Esophagus muscularis mucosa (tissue), 4 donors: ENCODE results near the gene DAZAP1. TPM values are rescaled to one million over a fixed set of nuclear protein-coding genes. Genes with fewer than 3 reads are reported as not detected.

Experiments
- DNase-seq: peaks from one replicate; pipeline ENCODE4 v3.0.0-alpha.2; 2017; ENCODE audit errors: extremely low spot score
- H3K27ac ChIP-seq, 4 donors: fragments of 200-600 bp; sonication (generic); replicated peaks in 1 of 4; 1 replicate in 3 of 4; 2 replicates in 1 of 4; pipeline ENCODE4 v1.5.1; 2016 to 2019; ENCODE audit warnings: mild to moderate bottlenecking in 1 of 4
- H3K27me3 ChIP-seq, 4 donors: fragments of 200-600 bp; sonication (generic); one replicate each; pipeline versions ENCODE4 v1.5.1 to v1.6.0; 2016 to 2019
- H3K36me3 ChIP-seq, 4 donors: fragments of 200-600 bp; sonication (generic); one replicate each; pipeline ENCODE4 v1.5.1; 2016 to 2019
- H3K4me1 ChIP-seq, 4 donors: fragments of 200-600 bp; sonication (generic); one replicate each; pipeline ENCODE4 v1.5.1; 2016 to 2019
- H3K4me3 ChIP-seq, 4 donors: fragments of 200-600 bp; sonication (generic); 1 replicate in 2 of 4; 2 replicates in 2 of 4; pipeline ENCODE4 v1.5.1; 2016 to 2019; ENCODE audit warnings: mild to moderate bottlenecking in 4 of 4, moderate library complexity in 1 of 4
- H3K9me3 ChIP-seq, 4 donors: fragments of 200-600 bp; sonication (generic); 1 replicate in 3 of 4; 2 replicates in 1 of 4; pipeline ENCODE4 v1.5.1; 2016 to 2019
- EP300 ChIP-seq: sonication (generic); formaldehyde crosslinking; IDR thresholded peaks from one replicate; pipeline ENCODE4 v1.6.1; 2017; ENCODE audit warnings: antibody characterized with exemption
- POLR2A ChIP-seq: fragments of 450-650 bp; IDR thresholded peaks from one replicate; pipeline ENCODE4 v1.6.1; 2017; ENCODE audit warnings: antibody characterized with exemption, moderate library complexity, mild to moderate bottlenecking, low read depth
- POLR2AphosphoS5 ChIP-seq, 2 donors: sonication (generic); formaldehyde crosslinking; IDR thresholded peaks; one replicate each; pipeline ENCODE4 v1.6.1; 2017; ENCODE audit warnings: antibody characterized with exemption in 2 of 2
- WGBS: methylation state at CpG from one replicate; pipeline ENCODE4 v1.1.5; 2018; 5-methylcytosine and 5-hydroxymethylcytosine counted together
- intact Hi-C: fragments of 100-400 bp; cut with DNase I; formaldehyde crosslinking; loops from one replicate; pipeline ENCODE4 v1.15.1; 2023
- total RNA-seq, 4 donors: library from RNA; depleted of rRNA; stranded (reverse); fragments of >200 nt; gene quantifications; one replicate each; pipeline versions ENCODE4 v1.1.0 to v1.2.1, GENCODE V29; 2016
- TF ChIP-seq, protein P1 (sequence below), 3 experiments: fragments of 200-600 bp in 2 of 3; fragments of 450-650 bp in 1 of 3; sonication (generic) in 2 of 3; IDR thresholded peaks; one replicate each; pipeline ENCODE4 v1.5.1; 2017 to 2019; ENCODE audit warnings: antibody characterized with exemption in 3 of 3, mild to moderate bottlenecking in 2 of 3, moderate library complexity in 1 of 3

DAZAP1 gene
- total RNA-seq, 4 donors from 2014 or later: 44.9 to 79.4 (median 52.9) TPM

DNA sequence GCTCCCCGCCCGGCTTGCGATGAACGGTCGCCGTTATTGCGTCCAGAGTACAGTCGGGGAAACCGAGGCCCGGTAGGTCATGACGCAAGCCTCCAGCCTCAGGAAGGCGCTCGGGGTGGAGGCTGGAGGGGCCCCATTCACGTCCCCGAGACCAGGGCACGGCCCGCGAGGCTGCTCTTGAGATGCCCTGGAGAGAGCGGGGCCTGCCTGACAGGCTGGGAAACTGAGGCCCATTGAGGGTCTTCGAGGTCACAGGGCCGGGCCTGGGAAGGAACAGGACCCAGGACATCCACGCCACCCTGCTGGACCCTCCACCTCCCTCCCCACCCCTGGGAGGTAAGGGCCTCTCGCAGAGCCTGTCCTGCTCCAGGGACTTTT lies 23.3 kb upstream of the DAZAP1 start:
- DNase-seq: no peak
- intact Hi-C loops: no loop called here
- Histone ChIP-seq H3K9me3 (no peaks in the 10 kb centered on the region), H3K27me3 (no peaks in the 10 kb centered on the region), H3K4me3 (peak overlapping the region; percentile 72 to 99 (median 90)), H3K36me3 (peaks cover 12 to 32% (median 15%) of the 10 kb centered on the region in 4 donors), H3K4me1 (peaks cover 44 to 62% (median 49%) of the 10 kb centered on the region in 4 donors), H3K27ac (peak overlapping the region; percentile 87 to 95 (median 93))
- 0% methylated on average over 4 of the region's 23 CpGs for WGBS
- TF ChIP-seq POLR2AphosphoS5 (IDR thresholded peaks at IDR 0.05): no peak
- TF ChIP-seq POLR2A: no peak
- TF ChIP-seq, protein P1, sequence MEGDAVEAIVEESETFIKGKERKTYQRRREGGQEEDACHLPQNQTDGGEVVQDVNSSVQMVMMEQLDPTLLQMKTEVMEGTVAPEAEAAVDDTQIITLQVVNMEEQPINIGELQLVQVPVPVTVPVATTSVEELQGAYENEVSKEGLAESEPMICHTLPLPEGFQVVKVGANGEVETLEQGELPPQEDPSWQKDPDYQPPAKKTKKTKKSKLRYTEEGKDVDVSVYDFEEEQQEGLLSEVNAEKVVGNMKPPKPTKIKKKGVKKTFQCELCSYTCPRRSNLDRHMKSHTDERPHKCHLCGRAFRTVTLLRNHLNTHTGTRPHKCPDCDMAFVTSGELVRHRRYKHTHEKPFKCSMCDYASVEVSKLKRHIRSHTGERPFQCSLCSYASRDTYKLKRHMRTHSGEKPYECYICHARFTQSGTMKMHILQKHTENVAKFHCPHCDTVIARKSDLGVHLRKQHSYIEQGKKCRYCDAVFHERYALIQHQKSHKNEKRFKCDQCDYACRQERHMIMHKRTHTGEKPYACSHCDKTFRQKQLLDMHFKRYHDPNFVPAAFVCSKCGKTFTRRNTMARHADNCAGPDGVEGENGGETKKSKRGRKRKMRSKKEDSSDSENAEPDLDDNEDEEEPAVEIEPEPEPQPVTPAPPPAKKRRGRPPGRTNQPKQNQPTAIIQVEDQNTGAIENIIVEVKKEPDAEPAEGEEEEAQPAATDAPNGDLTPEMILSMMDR (IDR thresholded peaks at IDR 0.05): no peak

DNA sequence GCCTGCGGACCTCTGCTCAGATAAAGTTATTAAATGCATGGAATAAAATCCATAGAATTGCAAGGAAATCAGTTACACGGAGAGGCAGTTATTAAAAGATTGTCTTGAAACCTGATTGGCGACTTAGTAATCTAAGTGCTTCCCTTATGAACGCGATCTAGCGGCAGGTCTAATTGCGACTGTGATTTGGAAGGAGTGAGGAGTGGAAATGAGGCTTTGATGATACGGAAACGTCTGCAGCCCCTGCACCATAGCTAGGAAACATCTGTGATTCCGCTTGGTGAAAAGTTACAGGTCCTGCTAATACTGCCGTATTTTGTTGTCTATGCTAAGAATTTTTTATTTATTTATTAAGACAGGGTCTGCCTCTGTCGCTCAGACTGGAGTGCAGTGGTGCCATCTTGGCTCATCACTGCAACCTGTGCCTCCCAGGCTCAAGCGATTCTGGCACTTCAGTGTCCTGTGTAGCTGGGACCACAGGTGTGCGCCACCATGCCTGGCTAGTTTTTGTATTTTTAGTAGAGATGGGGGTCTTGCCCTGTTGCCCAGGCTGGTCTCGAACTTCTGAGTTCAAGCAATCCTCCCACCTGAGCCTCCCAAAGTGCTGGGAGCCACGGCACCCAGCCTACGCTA lies 22.8 kb upstream of the DAZAP1 start:
- no peaks in the 10 kb centered on the region for H3K27me3 ChIP-seq
- H3K27ac ChIP-seq: peak overlapping the region; percentile 87 to 95 (median 93)
- intact Hi-C loops: no loop called here
- DNase-seq: no peak
- H3K9me3 ChIP-seq: no peaks in the 10 kb centered on the region
- H3K36me3 ChIP-seq: peaks cover 17 to 37% (median 20%) of the 10 kb centered on the region in 4 donors
- TF ChIP-seq, protein P1 (IDR thresholded peaks at IDR 0.05): no peak
- TF ChIP-seq POLR2AphosphoS5 (IDR thresholded peaks at IDR 0.05): no peak
- no peak for TF ChIP-seq POLR2A
- TF ChIP-seq EP300: no peak
- WGBS: 29% methylated on average over 17 of the region's 17 CpGs
- peaks cover 44 to 62% (median 49%) of the 10 kb centered on the region in 4 donors for H3K4me1 ChIP-seq
- H3K4me3 ChIP-seq: peak overlapping the region; percentile 72 to 99 (median 90)

DNA sequence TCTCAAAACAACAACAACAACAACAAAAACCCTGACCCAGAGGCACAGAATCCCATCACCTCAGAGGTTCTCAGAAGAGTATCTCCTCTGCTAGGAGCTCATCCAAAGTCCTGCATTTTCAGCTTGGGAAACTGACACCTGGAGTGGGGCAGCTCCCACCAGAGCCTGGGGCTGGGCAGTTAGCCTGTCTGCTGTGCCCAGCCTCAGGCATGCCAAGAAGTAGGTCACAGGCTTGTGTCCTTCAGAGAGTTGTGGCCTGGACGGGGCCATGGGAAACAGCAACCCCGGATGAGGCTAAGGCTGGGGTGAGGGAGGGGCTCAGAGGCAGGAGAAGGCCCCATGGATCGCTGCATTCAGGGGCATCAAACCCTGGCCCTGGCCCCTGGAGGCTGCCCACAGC lies 21.6 kb upstream of the DAZAP1 start:
- TF ChIP-seq POLR2A: no peak
- TF ChIP-seq, protein P1 (IDR thresholded peaks at IDR 0.05): no peak
- no peak for TF ChIP-seq POLR2AphosphoS5 (IDR thresholded peaks at IDR 0.05)
- no peak for TF ChIP-seq EP300
- Histone ChIP-seq H3K36me3 (peaks cover 24 to 49% (median 31%) of the 10 kb centered on the region in 4 donors), H3K27me3 (no peaks in the 10 kb centered on the region), H3K4me1 (peaks cover 44 to 62% (median 49%) of the 10 kb centered on the region in 4 donors), H3K9me3 (no peaks in the 10 kb centered on the region), H3K27ac (no peak overlapping the region), H3K4me3 (no peak overlapping the region)
- WGBS: 90% methylated on average over 3 of the region's 3 CpGs
- DNase-seq: no peak
- intact Hi-C loops: no loop called here

GRCh38 chr19:1386945-1387683 lies 20.3 kb upstream of the DAZAP1 start:
- no peak for DNase-seq
- 89% methylated on average over 27 of the region's 39 CpGs for WGBS
- Histone ChIP-seq H3K9me3 (no peaks in the 10 kb centered on the region), H3K36me3 (peaks cover 37 to 62% (median 44%) of the 10 kb centered on the region in 4 donors), H3K27ac (no peak overlapping the region), H3K4me1 (peaks cover 40 to 51% (median 43%) of the 10 kb centered on the region in 4 donors), H3K27me3 (no peaks in the 10 kb centered on the region), H3K4me3 (no peak overlapping the region)
- TF ChIP-seq POLR2AphosphoS5 (IDR thresholded peaks at IDR 0.05) (no peak), EP300 (no peak)
- intact Hi-C loops: no loop called here
